PC-9 (cell line): Measurements from ENCODE around the gene RYR3.

Experiments used
- EZH2 ChIP-seq: fragments of 200-600 bp; sonication (generic); IDR thresholded peaks from 2 replicates; pipeline ENCODE4 v1.8.0; 2017; ENCODE audit warnings: antibody characterized with exemption, low read depth
- TF ChIP-seq, protein P1 (sequence below): fragments of 200-600 bp; sonication (generic); conservative IDR thresholded peaks from 2 replicates; pipeline ENCODE4 v1.6.1; 2017; ENCODE audit warnings: mixed run types, antibody characterized with exemption, mild to moderate bottlenecking, moderate library complexity

DNA sequence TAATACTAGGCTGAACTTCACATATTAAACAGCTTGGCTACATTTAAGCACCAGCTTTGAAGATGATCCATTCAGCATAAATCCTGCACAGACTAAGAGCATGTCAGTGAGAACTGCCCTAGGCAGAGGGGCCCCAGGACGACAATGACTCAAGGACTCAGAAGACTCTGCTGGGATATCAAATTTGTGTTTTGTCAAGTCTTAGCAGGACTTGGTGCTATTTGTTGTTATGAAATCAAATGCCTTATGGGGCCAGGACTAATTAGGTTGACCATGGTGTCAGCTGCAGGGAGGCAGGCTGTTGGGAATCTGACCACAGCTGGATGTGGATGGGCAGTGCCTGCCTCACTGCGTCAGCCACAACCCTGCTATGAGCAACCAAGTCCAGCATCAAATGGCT, 91.8 kb downstream of the RYR3 start:
- TF ChIP-seq, protein P1, sequence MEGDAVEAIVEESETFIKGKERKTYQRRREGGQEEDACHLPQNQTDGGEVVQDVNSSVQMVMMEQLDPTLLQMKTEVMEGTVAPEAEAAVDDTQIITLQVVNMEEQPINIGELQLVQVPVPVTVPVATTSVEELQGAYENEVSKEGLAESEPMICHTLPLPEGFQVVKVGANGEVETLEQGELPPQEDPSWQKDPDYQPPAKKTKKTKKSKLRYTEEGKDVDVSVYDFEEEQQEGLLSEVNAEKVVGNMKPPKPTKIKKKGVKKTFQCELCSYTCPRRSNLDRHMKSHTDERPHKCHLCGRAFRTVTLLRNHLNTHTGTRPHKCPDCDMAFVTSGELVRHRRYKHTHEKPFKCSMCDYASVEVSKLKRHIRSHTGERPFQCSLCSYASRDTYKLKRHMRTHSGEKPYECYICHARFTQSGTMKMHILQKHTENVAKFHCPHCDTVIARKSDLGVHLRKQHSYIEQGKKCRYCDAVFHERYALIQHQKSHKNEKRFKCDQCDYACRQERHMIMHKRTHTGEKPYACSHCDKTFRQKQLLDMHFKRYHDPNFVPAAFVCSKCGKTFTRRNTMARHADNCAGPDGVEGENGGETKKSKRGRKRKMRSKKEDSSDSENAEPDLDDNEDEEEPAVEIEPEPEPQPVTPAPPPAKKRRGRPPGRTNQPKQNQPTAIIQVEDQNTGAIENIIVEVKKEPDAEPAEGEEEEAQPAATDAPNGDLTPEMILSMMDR, result no peak
- TF ChIP-seq EZH2, result no peak
